ENCODE results near the gene STAT3.
"Not testable (repeated sequence)": the region's sequence is repeated elsewhere in the genome, so short reads cannot be mapped to it uniquely, and the experiment has no call there.

The STAT3 gene

GRCh38 chr17:42403150-42403549 is 14.9 kb upstream of the STAT3 start:
- no peaks in the 10 kb centered on the region for H3K36me3 ChIP-seq (ENCODE audit: insufficient read depth)
- no peaks in the 10 kb centered on the region for H4K20me1 ChIP-seq (ENCODE audit: insufficient read depth)
- H2AFZ ChIP-seq (ENCODE audit: low read depth) = no peak overlapping the region
- no peak; the same call in 1 of the 2 replicates for TF ChIP-seq CTCF (conservative IDR thresholded peaks at IDR 0.05; ENCODE audit: low read depth, low read length)
- no peak overlapping the region for H3K9ac ChIP-seq
- peaks cover 16% of the 10 kb centered on the region for H3K4me1 ChIP-seq (ENCODE audit: low read depth, poor library complexity, severe bottlenecking)
- H3K27me3 ChIP-seq (ENCODE audit: insufficient read depth, low read depth) = no peaks in the 10 kb centered on the region
- no peak overlapping the region for H3K4me2 ChIP-seq
- H3K4me3 ChIP-seq (IDR thresholded peaks at IDR 0.05; ENCODE audit: insufficient read depth, low read depth, low read length) = no peak overlapping the region
- no peaks in the 10 kb centered on the region for H3K79me2 ChIP-seq (ENCODE audit: insufficient read depth, low read depth)
- H3K27ac ChIP-seq = no peak overlapping the region

- H4K20me1 ChIP-seq (ENCODE audit: insufficient read depth) = no peaks in the 10 kb centered on the region
- no peak overlapping the region for H3K4me2 ChIP-seq
- no peaks in the 10 kb centered on the region for H3K27me3 ChIP-seq (ENCODE audit: insufficient read depth, low read depth)
- H3K36me3 ChIP-seq (ENCODE audit: insufficient read depth) = no peaks in the 10 kb centered on the region
- no peak overlapping the region for H2AFZ ChIP-seq (ENCODE audit: low read depth)
- no peaks in the 10 kb centered on the region for H3K79me2 ChIP-seq (ENCODE audit: insufficient read depth, low read depth)
- H3K27ac ChIP-seq = no peak overlapping the region
- H3K9ac ChIP-seq = no peak overlapping the region
- H3K4me3 ChIP-seq (IDR thresholded peaks at IDR 0.05; ENCODE audit: insufficient read depth, low read depth, low read length) = no peak overlapping the region
- no peak for TF ChIP-seq CTCF (conservative IDR thresholded peaks at IDR 0.05; ENCODE audit: low read depth, low read length)
- peaks cover 11% of the 10 kb centered on the region for H3K4me1 ChIP-seq (ENCODE audit: low read depth, poor library complexity, severe bottlenecking)
Measured at GRCh38 chr17:42402117-42402516, 13.9 kb upstream of the STAT3 start.

GRCh38 chr17:42400844-42401375 is 12.7 kb upstream of the STAT3 start:
- not testable (repeated sequence) for H3K27me3 ChIP-seq (ENCODE audit: insufficient read depth, low read depth); H3K79me2 ChIP-seq (ENCODE audit: insufficient read depth, low read depth); H3K4me2 ChIP-seq; H3K9ac ChIP-seq; H3K27ac ChIP-seq; H3K4me1 ChIP-seq (ENCODE audit: low read depth, poor library complexity, severe bottlenecking); H3K36me3 ChIP-seq (ENCODE audit: insufficient read depth); H2AFZ ChIP-seq (ENCODE audit: low read depth); H3K4me3 ChIP-seq (IDR thresholded peaks at IDR 0.05; ENCODE audit: insufficient read depth, low read depth, low read length); H4K20me1 ChIP-seq (ENCODE audit: insufficient read depth)

- Histone ChIP-seq H3K4me3 (IDR thresholded peaks at IDR 0.05; ENCODE audit: insufficient read depth, low read depth, low read length) (no peak overlapping the region), H3K9ac (no peak overlapping the region), H3K4me1 (ENCODE audit: low read depth, poor library complexity, severe bottlenecking) (peaks cover 9% of the 10 kb centered on the region), H3K4me2 (no peak overlapping the region), H3K36me3 (ENCODE audit: insufficient read depth) (no peaks in the 10 kb centered on the region), H2AFZ (ENCODE audit: low read depth) (no peak overlapping the region), H4K20me1 (ENCODE audit: insufficient read depth) (no peaks in the 10 kb centered on the region), H3K27ac (no peak overlapping the region), H3K79me2 (ENCODE audit: insufficient read depth, low read depth) (no peaks in the 10 kb centered on the region), H3K27me3 (ENCODE audit: insufficient read depth, low read depth) (no peaks in the 10 kb centered on the region)
- no peak for TF ChIP-seq CTCF (conservative IDR thresholded peaks at IDR 0.05; ENCODE audit: low read depth, low read length)
Measured at GRCh38 chr17:42399948-42400843, 12.0 kb upstream of the STAT3 start.

- Histone ChIP-seq H3K79me2 (ENCODE audit: insufficient read depth, low read depth) (no peaks in the 10 kb centered on the region), H3K4me2 (no peak overlapping the region), H3K9ac (no peak overlapping the region), H3K4me3 (IDR thresholded peaks at IDR 0.05; ENCODE audit: insufficient read depth, low read depth, low read length) (no peak overlapping the region), H3K27ac (no peak overlapping the region), H4K20me1 (ENCODE audit: insufficient read depth) (no peaks in the 10 kb centered on the region), H2AFZ (ENCODE audit: low read depth) (no peak overlapping the region), H3K27me3 (ENCODE audit: insufficient read depth, low read depth) (no peaks in the 10 kb centered on the region), H3K4me1 (ENCODE audit: low read depth, poor library complexity, severe bottlenecking) (peaks cover 9% of the 10 kb centered on the region), H3K36me3 (ENCODE audit: insufficient read depth) (no peaks in the 10 kb centered on the region)
- no peak for TF ChIP-seq CTCF (conservative IDR thresholded peaks at IDR 0.05; ENCODE audit: low read depth, low read length)
Measured at GRCh38 chr17:42399121-42399520, 10.9 kb upstream of the STAT3 start.

GRCh38 chr17:42395601-42396000 is 7.4 kb upstream of the STAT3 start:
- H3K4me3 ChIP-seq (IDR thresholded peaks at IDR 0.05; ENCODE audit: insufficient read depth, low read depth, low read length); H3K27ac ChIP-seq; H4K20me1 ChIP-seq (ENCODE audit: insufficient read depth); H3K4me1 ChIP-seq (ENCODE audit: low read depth, poor library complexity, severe bottlenecking); H3K27me3 ChIP-seq (ENCODE audit: insufficient read depth, low read depth); H3K9ac ChIP-seq; H3K79me2 ChIP-seq (ENCODE audit: insufficient read depth, low read depth); H3K36me3 ChIP-seq (ENCODE audit: insufficient read depth); H2AFZ ChIP-seq (ENCODE audit: low read depth); H3K4me2 ChIP-seq: not testable (repeated sequence)
